A549 (cell line): ENCODE measurements around the gene TGIF1.

Experiments used
- EP300 ChIP-seq, 2 experiments: fragments of >200 bp; sonication (Bioruptor Twin); formaldehyde crosslinking; IDR thresholded peaks; 2 replicates in 1 of 2; 3 replicates in 1 of 2; pipeline ENCODE4 v1.6.1; 2016 to 2017
- HDAC2 ChIP-seq: fragments of 200-600 bp; sonication (generic); IDR thresholded peaks from 2 replicates; pipeline ENCODE4 v1.6.1; 2016
- HEYL ChIP-seq: fragments of 250-450 bp; sonication (Bioruptor Pico); IDR thresholded peaks from 2 replicates; pipeline ENCODE4 v1.8.0; 2021; ENCODE audit warnings: mild to moderate bottlenecking, moderate library complexity
- NR3C1 ChIP-seq: fragments of >200 bp; sonication (Bioruptor Twin); formaldehyde crosslinking; IDR thresholded peaks from 3 replicates; pipeline ENCODE4 v1.6.1; 2017
- POLR2A ChIP-seq: IDR thresholded peaks from 2 replicates; pipeline ENCODE4 v1.6.1; 2012; ENCODE audit warnings: mild to moderate bottlenecking, low read length
- POLR2AphosphoS2 ChIP-seq: conservative IDR thresholded peaks from 2 replicates; pipeline ENCODE4 v1.6.1; 2012; ENCODE audit warnings: low read length, improper control_type of control experiment, inconsistent platforms
- RAD21 ChIP-seq, 2 experiments: fragments of >200 bp in 1 of 2; sonication (Bioruptor Twin) in 1 of 2; formaldehyde crosslinking in 1 of 2; IDR thresholded peaks in 1 of 2; conservative IDR thresholded peaks in 1 of 2; 2 replicates in 1 of 2; 3 replicates in 1 of 2; pipeline ENCODE4 v1.6.1; 2012 to 2018; ENCODE audit warnings: inconsistent platforms in 1 of 2
- TFCP2L1 ChIP-seq: fragments of 250-450 bp; sonication (Bioruptor Pico); IDR thresholded peaks from 2 replicates; pipeline ENCODE4 v1.5.0; 2021; ENCODE audit warnings: mild to moderate bottlenecking
- TP53 ChIP-seq: fragments of 250-450 bp; sonication (Bioruptor Pico); IDR thresholded peaks from 2 replicates; pipeline ENCODE4 v1.5.0; 2021; ENCODE audit warnings: mild to moderate bottlenecking, moderate library complexity
- ZSCAN20 ChIP-seq: fragments of 250-450 bp; sonication (Bioruptor Pico); IDR thresholded peaks from 2 replicates; pipeline ENCODE4 v1.8.0; 2022; ENCODE audit warnings: mild to moderate bottlenecking, moderate library complexity
- TF ChIP-seq, protein P1 (sequence below): fragments of >200 bp; sonication (Bioruptor Twin); formaldehyde crosslinking; IDR thresholded peaks from 3 replicates; pipeline ENCODE4 v1.5.1; 2016
- TF ChIP-seq, protein P2 (sequence below): IDR thresholded peaks from 2 replicates; pipeline ENCODE4 v1.6.1; 2012
- TF ChIP-seq, protein P3 (sequence below): fragments of 200-600 bp; sonication (generic); IDR thresholded peaks from 2 replicates; pipeline ENCODE4 v1.6.1; 2016; ENCODE audit warnings: antibody characterized with exemption, mild to moderate bottlenecking, moderate library complexity
- TF ChIP-seq, protein P4 (sequence below): fragments of 450-650 bp; IDR thresholded peaks from 2 replicates; pipeline ENCODE4 v1.6.1; 2014; ENCODE audit warnings: antibody characterized with exemption

DNA sequence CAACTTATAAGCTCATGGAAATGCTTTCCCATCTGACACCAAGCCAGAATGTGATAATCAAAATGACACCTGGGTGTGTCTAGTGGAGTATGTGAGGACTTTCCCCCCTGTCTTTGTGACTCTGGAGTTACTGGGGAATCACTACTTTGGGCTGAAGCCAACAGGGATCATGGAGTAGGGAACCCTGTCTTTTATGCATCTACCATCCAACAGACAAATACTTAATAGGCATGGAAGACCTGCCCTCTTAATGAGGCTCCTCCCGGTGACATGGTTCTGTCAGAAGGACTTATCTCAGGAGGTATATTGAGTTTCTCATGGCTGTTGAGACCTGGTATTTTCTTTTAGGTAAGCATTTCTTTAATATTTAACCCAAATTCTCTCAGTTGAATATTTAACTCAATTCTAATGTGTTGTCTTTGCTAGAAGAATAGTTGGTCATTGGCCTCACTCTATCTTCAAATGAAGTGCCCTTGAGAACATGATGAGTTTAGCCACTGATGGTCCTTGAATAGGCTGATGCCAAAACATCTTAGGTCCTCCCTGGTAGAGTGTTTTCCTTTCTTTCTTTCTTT lies 42.1 kb downstream of the TGIF1 start:
- TF ChIP-seq ZSCAN20 (no peak), POLR2AphosphoS2 (no peak), POLR2A (no peak), EP300 (IDR thresholded peaks at IDR 0.05) (no peak), HDAC2 (no peak), HEYL (CRISPR knock-in tag) (no peak), TP53 (CRISPR knock-in tag) (no peak), NR3C1 (no peak), RAD21 (conservative IDR thresholded peaks at IDR 0.05 in 1 of 2, IDR thresholded peaks at IDR 0.05 in 1 of 2) (no peak), TFCP2L1 (no peak)
- TF ChIP-seq, protein P1, sequence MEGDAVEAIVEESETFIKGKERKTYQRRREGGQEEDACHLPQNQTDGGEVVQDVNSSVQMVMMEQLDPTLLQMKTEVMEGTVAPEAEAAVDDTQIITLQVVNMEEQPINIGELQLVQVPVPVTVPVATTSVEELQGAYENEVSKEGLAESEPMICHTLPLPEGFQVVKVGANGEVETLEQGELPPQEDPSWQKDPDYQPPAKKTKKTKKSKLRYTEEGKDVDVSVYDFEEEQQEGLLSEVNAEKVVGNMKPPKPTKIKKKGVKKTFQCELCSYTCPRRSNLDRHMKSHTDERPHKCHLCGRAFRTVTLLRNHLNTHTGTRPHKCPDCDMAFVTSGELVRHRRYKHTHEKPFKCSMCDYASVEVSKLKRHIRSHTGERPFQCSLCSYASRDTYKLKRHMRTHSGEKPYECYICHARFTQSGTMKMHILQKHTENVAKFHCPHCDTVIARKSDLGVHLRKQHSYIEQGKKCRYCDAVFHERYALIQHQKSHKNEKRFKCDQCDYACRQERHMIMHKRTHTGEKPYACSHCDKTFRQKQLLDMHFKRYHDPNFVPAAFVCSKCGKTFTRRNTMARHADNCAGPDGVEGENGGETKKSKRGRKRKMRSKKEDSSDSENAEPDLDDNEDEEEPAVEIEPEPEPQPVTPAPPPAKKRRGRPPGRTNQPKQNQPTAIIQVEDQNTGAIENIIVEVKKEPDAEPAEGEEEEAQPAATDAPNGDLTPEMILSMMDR = no peak
- TF ChIP-seq, protein P2, sequence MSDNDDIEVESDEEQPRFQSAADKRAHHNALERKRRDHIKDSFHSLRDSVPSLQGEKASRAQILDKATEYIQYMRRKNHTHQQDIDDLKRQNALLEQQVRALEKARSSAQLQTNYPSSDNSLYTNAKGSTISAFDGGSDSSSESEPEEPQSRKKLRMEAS = no peak
- TF ChIP-seq, protein P3, sequence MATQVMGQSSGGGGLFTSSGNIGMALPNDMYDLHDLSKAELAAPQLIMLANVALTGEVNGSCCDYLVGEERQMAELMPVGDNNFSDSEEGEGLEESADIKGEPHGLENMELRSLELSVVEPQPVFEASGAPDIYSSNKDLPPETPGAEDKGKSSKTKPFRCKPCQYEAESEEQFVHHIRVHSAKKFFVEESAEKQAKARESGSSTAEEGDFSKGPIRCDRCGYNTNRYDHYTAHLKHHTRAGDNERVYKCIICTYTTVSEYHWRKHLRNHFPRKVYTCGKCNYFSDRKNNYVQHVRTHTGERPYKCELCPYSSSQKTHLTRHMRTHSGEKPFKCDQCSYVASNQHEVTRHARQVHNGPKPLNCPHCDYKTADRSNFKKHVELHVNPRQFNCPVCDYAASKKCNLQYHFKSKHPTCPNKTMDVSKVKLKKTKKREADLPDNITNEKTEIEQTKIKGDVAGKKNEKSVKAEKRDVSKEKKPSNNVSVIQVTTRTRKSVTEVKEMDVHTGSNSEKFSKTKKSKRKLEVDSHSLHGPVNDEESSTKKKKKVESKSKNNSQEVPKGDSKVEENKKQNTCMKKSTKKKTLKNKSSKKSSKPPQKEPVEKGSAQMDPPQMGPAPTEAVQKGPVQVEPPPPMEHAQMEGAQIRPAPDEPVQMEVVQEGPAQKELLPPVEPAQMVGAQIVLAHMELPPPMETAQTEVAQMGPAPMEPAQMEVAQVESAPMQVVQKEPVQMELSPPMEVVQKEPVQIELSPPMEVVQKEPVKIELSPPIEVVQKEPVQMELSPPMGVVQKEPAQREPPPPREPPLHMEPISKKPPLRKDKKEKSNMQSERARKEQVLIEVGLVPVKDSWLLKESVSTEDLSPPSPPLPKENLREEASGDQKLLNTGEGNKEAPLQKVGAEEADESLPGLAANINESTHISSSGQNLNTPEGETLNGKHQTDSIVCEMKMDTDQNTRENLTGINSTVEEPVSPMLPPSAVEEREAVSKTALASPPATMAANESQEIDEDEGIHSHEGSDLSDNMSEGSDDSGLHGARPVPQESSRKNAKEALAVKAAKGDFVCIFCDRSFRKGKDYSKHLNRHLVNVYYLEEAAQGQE = no peak
- TF ChIP-seq, protein P4, sequence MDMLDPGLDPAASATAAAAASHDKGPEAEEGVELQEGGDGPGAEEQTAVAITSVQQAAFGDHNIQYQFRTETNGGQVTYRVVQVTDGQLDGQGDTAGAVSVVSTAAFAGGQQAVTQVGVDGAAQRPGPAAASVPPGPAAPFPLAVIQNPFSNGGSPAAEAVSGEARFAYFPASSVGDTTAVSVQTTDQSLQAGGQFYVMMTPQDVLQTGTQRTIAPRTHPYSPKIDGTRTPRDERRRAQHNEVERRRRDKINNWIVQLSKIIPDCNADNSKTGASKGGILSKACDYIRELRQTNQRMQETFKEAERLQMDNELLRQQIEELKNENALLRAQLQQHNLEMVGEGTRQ = no peak
